ENCODE measurements around the gene SLC25A43.

GRCh38 chrX:119391279-119391678 is 7.9 kb upstream of the SLC25A43 start:
- TF ChIP-seq POLR2AphosphoS5 (IDR thresholded peaks at IDR 0.05; ENCODE audit: low read depth, low read length) (no peak), REST (IDR thresholded peaks at IDR 0.05; ENCODE audit: insufficient read depth in 1 of 2, low read depth in 2 of 2, low read length in 2 of 2) (no peak), TAF1 (IDR thresholded peaks at IDR 0.05; ENCODE audit: borderline replicate concordance, insufficient read depth, low read length) (no peak), SIN3A (IDR thresholded peaks at IDR 0.05; ENCODE audit: borderline replicate concordance, insufficient read depth, low read length) (no peak)
